Endometrial microvascular endothelial cells (primary cell): ENCODE data around the gene TMEM132D. TPM values are rescaled to one million over a fixed set of nuclear protein-coding genes. Genes with fewer than 3 reads are reported as not detected.

Source experiments
- in situ Hi-C: cut with HindIII; loops from 2 replicates; pipeline ENCODE4 v1.10.0; 2017; ENCODE audit warnings: low sequenced_read_pairs, low pct_unique_long_range_greater_than_20kb; ENCODE audit errors: inconsistent ontology term
- total RNA-seq: library from RNA; depleted of rRNA; stranded (reverse); fragments of >200 nt; gene quantifications from one replicate; pipeline ENCODE4 v1.2.3, GENCODE V29; 2015; ENCODE audit errors: inconsistent ontology term

The TMEM132D gene
- total RNA-seq, 1 donor from 2014 or later: not detected

DNA sequence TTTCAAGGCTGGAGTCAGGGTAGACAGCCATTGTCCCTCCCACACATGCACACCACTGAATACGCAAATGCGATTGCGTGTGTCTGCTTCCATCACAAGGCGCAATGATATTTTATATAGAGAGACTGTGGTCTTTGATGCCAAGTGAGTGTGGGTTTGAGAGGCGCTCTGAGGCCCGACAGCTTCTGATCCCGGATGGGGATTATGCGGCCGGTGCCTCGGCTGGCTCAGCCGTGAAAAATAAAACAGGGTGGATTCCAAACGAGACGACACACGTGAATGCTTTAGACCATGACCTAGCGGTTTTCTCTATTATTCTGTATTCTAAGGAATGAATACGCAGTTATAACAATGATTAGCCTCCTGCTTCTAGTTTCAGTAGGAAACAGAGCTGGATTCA lies 72.5 kb downstream of the TMEM132D start:
- in situ Hi-C loops: no loop called here

DNA sequence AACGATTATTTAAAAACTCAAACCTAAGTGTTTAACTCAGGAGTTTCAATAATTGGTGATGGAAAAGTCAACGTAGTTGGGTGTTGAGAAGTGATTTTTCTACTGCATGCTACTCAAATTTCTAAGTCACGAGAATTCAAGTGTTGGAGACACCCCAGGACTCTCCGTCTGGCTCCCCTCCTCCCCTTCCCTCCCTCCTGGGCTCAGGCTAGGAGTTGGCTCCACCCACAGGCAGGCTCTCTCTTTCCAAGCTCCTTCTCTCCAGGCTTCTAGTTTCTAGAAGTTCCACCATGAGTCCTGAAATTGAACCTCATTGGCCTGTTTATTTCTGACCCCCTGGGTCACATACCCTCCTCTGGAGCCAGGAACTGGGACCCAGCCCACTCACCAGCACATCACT lies 73.0 kb downstream of the TMEM132D start:
- in situ Hi-C loops: no loop called here

DNA sequence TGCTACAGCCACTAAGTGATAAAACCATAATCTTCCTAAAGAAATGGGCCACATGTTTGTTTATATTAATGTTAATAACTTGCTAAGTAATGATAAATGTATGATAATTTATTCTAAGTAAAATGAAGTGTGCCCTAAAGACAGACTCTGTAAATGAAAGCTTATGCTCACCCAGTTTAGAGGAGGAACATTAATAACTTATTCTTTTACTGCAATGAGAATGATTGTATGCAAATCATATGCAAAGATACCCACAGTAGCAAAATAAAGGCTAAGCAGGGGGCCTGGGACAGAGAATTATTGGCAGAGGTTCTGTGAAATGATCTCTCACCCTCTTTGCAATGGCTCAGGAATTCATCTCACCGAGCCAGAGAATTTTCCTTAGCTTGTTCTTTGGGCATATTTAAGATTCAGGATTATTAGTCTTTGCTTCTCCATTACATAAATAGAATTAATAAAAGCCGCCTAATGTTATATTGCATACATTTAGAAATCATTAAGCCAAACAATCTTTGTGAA lies 75.9 kb downstream of the TMEM132D start:
- in situ Hi-C loops: no loop called here

DNA sequence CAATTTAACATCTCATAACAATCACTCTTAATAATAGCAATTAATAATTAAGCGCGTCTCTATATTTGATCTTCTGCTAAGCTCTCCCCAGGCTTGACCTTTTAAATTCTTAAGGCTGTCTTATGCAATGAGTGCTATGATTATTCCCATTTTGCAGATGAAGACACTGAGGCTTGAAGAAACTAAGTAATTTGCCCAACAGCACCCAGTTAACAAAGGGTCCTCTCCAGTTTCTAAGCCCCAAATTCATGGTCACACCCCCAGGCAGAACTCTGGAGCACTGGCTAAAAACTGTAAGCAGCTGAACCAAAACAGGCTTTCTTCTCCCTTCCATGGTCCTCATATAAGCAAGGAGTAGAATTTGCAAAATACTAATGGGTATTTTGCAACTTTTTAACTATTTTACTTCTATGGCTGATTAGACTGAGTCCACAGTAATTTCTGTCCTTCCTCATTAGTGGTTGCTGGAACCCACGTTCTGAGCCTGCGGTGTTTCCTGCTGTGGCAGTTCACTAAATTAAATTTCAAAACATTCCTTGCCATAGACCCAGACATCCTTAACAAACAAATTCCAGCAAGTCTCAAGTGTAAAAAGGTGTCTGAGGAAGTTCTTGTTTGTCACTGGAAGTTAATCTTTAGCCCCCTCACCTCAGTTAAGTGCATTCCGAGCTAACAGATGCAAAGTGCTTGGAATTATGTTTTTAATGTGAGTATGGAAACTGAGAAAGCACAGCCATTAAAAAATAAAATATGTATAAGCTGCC lies 76.5 kb downstream of the TMEM132D start:
- in situ Hi-C loops: no loop called here

DNA sequence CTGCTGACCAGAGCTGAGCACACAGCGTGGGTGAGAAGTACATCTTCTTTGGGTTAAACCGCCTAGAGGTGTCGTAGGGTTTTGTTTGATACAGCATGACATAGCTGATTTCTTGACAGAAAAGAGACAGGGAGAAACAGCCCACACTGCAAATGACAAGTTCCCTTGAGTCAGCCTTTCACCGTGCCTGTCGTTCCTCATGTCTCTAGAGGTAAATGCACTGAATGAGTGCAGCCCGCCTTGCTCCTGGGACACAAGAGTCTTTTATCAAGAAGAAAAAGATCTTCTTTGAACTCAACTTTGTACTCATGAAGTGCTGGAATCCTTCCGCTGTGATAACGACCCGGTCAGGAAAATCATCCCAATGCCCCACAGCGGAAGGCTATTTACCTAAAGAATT lies 77.6 kb downstream of the TMEM132D start:
- in situ Hi-C loops: no loop called here

DNA sequence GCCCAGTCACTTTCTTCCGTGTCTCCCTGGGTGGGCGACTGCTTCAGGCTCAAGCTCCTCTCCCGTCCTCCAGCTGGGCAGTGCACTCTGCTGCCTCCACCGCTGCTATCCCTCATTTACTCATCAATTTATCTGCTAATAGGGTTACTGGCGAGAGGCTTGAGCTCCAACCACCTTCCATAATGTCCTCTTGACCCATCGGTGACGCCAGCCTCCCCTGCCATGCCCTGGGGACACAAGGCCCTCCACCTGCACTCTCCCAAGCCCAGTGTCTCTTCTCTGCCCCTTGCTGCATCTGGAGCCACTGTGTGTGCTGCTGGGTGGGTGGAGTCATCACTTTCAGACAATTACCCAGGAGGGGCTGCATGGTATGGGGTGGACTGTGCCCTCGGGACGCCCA lies 78.5 kb downstream of the TMEM132D start:
- in situ Hi-C loops: no loop called here

DNA sequence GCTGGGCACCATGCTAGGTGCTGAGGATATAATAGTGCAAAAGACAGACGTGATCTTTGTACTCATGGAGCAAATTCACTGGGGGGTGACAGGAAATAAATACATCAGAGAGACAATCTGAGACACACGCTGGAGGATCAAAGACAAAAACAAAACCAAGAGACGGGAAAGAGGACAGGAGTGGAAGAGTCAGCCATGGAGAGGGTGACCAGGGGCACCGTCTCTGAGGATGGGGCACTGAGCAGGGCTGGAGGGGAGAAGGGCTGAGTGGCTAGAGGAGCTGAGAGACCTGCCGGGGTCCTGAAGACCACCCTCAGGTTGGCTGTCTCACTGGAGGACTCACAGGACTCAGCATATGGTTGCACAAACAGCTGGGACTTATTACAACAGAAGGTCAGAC lies 81.9 kb downstream of the TMEM132D start:
- in situ Hi-C loops: no loop called here

DNA sequence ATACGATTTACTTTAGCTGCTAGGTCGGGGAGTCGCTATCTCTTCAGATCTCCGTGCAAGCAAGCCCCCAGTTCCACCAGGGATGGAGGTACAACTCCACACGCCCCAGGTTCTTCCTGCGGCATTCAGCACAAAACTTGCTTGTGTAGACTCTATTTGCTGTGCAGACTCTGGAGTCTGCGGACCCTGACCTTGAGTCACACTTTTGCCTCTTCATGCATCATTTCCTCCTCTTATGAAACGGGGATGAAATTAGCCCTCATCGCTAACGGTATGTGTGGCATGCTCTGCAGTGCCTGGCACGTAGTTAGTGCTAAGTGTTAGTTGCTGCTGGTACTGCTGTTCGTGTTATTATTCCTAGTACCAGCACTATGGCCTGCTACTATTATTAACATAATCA lies 84.4 kb downstream of the TMEM132D start:
- in situ Hi-C loops: no loop called here

DNA sequence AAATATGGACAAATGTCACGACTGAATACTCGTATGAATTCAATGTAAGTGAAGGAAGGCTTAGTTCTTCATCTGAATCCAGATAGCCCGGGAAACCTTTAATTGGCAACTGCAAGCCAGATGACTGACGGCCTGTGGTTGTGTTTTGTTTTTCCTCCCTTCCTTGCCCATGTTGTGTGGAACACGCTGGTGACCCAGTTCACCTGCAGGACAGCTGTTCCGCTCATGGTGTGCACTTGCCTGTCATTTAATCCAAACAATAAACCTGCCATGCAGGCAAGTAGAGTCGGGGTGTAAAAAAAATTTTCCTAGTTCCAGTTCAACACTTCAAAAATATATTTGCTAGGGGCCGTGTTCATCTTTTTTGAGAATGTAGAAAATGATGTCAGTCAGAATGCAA lies 88.0 kb downstream of the TMEM132D start:
- in situ Hi-C loops: no loop called here

DNA sequence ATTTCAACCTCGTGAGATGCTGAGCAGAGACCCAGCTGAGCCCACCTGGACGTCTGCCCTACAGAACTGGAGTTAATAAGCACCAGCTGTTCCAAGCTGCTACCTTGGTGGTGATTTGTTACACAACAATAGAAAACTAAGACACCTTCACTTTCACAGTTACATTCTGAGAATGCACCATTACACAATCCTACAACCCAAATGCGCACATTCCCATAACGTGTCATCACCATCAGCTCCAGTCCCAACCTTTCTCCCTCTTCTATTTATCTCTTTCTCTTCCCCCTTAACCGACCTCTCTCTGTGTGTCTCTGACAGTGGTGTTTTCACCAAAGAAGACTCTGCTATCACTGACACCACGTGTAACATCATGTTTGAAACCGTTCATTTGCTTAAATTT lies 91.9 kb downstream of the TMEM132D start:
- in situ Hi-C loops: no loop called here

DNA sequence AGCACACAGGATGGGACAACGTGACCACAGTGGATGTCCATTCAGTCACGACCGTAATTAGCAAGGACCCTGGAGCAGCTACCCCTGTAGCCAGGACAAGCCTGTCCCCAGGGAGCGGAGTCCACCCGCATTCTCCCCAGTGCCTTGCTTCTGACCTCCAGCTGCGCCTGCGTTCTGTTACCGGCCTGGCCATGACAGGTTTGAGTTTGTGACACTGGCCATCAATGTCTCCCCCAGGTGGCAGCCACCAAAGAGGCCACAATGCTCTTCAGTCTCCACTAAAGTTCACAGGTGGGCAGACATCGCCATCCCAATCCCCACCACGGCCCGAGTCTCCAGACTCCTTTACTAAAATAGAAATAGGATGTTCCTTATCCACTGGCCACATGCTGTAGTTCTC lies 96.7 kb downstream of the TMEM132D start:
- in situ Hi-C loops: no loop called here

DNA sequence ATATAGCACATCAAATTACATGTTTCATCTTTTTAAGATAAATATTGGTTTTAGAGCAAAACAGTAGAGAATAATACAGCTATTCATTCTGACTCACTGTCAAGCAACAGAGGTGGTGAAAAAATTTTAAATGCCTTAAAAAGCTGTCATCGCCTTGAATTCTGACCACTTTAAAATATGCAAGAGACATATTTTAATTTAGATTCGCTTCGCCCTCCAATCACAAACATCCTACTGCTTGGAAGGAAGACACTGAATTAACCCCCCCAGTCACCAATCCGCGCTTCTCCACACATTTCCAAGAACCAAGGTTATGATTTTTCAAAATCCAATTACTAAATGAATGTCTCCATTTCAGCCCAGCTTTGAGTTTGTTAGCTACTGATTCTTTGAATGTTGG lies 112.4 kb downstream of the TMEM132D start:
- in situ Hi-C loops: no loop called here

DNA sequence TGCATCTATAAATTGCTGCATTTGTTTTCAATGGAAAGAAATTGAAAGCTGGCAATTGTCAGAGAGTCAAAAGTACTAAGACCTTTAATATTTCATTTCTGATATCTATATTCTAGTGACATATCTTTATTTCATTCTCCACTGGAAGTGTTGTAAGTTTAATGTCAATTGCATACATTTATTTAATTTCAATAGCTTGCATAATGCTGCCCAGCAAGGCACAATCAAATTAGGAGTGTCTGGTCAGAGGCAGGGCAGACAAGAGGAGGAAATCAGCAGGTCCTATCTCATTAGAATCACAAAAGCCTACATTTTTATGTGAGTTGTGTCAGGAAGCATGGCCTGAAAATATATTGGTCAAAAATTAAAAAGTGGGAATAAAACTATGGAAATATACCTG lies 112.9 kb downstream of the TMEM132D start:
- in situ Hi-C loops: no loop called here

DNA sequence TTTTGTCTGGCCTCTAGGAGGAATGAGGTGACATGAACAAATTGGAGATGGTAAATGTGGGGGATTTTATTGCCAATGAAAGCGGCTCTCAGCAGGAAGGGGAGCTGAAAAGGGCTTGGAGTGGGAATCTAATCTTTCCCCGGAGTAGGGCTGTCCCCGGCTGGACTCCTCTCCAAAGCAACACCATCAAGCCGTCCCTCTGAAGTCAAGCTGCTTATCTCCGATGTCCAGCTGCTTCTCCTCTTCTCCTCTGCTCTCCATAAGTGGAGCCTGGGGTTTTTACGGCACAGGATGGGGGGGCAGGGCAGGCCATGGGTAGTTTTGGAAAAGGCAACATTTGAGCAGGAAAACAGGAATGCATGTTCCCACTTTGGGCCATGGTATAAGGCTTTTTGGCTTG lies 113.5 kb downstream of the TMEM132D start:
- in situ Hi-C loops: no loop called here

DNA sequence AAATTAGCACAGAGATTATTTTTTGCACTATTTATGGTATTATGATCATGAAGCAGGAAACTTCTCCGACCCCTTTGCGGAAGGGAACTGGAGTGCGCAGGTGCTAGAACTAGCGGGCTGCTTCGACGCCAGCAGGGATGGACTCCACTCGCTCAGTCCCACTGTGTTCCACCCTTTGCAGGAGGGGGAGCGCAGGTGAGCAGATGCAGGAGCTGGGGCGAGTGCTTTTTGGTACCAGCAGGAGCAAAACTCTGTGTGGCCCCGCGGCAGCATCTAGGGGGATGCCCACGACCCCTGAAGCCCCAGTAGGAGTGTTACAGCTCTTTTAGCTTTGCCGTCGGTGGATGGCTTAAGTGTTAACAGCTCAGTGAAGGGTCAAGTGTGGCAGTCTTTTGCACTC lies 113.9 kb downstream of the TMEM132D start:
- in situ Hi-C loops: no loop called here

DNA sequence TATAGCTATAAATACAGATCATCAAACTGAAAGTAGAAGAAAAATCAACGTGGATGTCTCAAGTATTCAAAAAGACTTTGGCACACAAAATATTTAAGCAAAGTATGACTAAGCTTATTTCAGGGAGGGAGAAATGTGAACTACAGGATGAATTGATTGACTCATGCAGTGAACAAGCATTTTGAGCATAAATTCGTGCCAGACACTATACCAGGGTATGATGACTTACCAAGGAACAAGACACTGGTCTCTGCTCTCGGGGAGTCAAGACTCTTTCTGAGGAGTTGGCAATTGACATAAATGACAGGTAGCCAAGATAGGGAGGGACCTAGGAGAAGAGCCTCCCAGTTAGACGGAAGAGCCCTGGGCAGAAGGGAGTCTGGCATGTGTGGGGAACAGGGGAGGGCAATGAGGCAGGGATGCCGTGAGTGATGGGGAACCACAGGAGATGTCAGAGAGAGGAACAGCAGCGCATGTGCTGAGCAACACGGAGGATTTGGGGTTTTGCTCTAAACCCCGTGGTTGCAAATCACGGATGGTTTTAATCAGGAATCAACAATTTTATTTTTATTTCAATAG lies 115.2 kb downstream of the TMEM132D start:
- in situ Hi-C loops: no loop called here

DNA sequence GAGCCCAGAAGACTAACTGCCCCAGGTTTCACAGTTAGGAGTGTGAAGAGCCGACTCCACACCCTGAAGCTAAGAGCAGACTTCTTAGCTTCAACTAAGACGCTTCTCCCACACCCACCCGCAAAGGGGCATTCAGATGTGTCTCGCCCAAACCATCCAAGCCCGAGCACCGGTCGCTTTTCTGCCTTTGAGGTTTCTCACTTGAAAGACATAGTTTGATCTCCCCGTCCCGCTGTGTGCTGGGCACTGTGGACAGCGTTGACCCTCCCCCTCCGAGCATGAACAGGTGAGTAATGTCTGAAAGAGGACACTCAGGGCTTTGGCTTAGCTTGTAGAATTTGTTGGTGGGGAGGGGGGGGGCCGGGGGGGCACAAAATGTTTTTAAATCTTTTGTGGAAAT lies 123.8 kb downstream of the TMEM132D start:
- in situ Hi-C loops: no loop called here

DNA sequence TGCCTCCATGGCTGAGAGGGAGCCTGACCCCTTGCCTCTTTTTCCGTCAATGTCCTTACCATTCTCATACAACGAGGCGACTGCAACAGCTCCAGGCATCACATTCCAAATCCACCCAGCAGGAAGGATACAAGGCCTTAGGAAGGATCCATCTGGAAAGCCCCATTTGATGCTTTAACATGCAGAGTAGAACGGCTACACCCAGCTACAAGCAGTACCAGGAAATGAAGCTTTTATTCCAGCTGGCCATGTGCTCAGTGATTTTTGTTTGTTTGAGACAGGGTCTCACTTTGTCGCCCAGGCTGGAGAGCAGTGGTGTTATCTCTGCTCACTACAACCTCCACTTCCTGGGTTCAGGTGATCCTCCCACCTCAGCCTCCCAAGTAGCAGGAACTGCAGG lies 124.8 kb downstream of the TMEM132D start:
- in situ Hi-C loops: no loop called here

DNA sequence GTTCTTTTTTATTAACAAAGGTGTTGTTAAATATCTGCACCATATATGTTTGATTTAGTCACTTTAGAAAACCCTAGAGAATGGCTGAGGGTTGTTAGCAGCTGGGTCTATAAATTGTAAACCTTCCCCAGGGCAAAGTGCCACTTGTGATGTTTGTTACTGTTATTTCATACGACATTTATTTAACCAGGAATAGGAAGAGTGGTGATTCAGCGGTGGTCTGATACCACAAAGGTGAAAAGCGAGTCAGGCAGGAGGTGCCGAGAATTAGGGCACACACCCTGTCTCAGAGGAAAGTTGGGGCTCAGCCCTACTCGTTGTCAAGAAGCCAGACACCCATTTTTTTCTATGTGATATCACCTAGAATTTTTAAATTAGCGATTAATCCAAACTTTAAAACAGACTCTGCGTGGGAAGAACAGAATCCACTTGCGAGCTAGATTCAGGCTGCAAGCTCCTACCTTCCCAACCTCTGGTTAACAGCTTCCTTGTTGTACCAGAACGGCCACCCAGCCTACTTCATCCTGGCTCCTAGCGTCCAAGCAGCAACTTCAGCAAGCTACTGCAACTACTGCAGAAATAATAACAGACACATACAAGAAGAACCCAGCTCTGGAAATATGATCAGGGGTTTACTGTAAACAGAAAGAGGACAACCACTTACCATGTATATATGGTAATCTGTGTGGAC lies 126.7 kb downstream of the TMEM132D start:
- in situ Hi-C loops: no loop called here
